ENCODE results near the gene VPS13C.

Gene VPS13C

GRCh38 chr15:61815356-61816083, 244.7 kb downstream of the VPS13C start:
- no peak for DNase-seq (ENCODE audit: low spot score)

- DNase-seq (ENCODE audit: low spot score), result no peak
Measured at GRCh38 chr15:61812476-61812875, 247.8 kb downstream of the VPS13C start.

- DNase-seq (ENCODE audit: low spot score), result no peak
Measured at GRCh38 chr15:61811952-61812351, 248.3 kb downstream of the VPS13C start.

GRCh38 chr15:61809216-61809615, 251.0 kb downstream of the VPS13C start:
- DNase-seq (ENCODE audit: low spot score), result no peak

- no peak for DNase-seq (ENCODE audit: low spot score)
Measured at GRCh38 chr15:61807281-61807929, 252.8 kb downstream of the VPS13C start.

Data from NAMALWA (cell line).